Endothelial cell (in vitro differentiated cells): ENCODE results near the gene CDH15. TPM values are rescaled to one million over a fixed set of nuclear protein-coding genes. Genes with fewer than 3 reads are reported as not detected.

Source experiments
- DNase-seq: peaks from one replicate; pipeline ENCODE4 v3.0.0; 2021; ENCODE audit warnings: low spot score
- H3K27ac Mint-ChIP-seq: one replicate; pipeline ENCODE4 v1.8.0; 2021; ENCODE audit warnings: mixed read lengths, inconsistent platforms; ENCODE audit not compliant: unreplicated experiment
- H3K27me3 Mint-ChIP-seq: one replicate; pipeline ENCODE4 v1.8.0; 2021; ENCODE audit warnings: mild to moderate bottlenecking, moderate library complexity, mixed read lengths, inconsistent platforms; ENCODE audit not compliant: unreplicated experiment
- H3K36me3 Mint-ChIP-seq: one replicate; pipeline ENCODE4 v1.8.0; 2021; ENCODE audit warnings: mild to moderate bottlenecking, low read depth, mixed read lengths, inconsistent platforms; ENCODE audit not compliant: unreplicated experiment
- H3K4me1 Mint-ChIP-seq: one replicate; pipeline ENCODE4 v1.8.0; 2021; ENCODE audit warnings: mild to moderate bottlenecking, mixed read lengths, inconsistent platforms; ENCODE audit not compliant: unreplicated experiment
- H3K4me3 Mint-ChIP-seq: one replicate; pipeline ENCODE4 v1.8.0; 2021; ENCODE audit warnings: mild to moderate bottlenecking, mixed read lengths, inconsistent platforms; ENCODE audit not compliant: unreplicated experiment
- H3K9me3 Mint-ChIP-seq: one replicate; pipeline ENCODE4 v1.8.0; 2021; ENCODE audit warnings: mixed read lengths, inconsistent platforms; ENCODE audit not compliant: unreplicated experiment
- CTCF ChIP-seq: fragments of 200-600 bp; sonication (generic); IDR thresholded peaks from one replicate; pipeline ENCODE4 v1.5.0; 2021; ENCODE audit warnings: antibody characterized with exemption; ENCODE audit not compliant: unreplicated experiment
- total RNA-seq: library from RNA; stranded (reverse); fragmentation: NEBNext Ultra II Directional; extraction: Animal tissue kit (Norgen Biotek cat#: 25700); gene quantifications from one replicate; pipeline ENCODE4 v1.2.1, GENCODE V29; 2021; ENCODE audit not compliant: unreplicated experiment

Gene CDH15
- total RNA-seq, 1 donor from 2014 or later, result not detected

GRCh38 chr16:89200124-89200849 lies 28.7 kb downstream of the CDH15 start, which contains the start of gene SLC22A31:
TSS of gene SLC22A31 (minus strand) at chr16:89200537. CDS start at chr16:89200501, 36 bp downstream.
- H3K36me3 Mint-ChIP-seq, result peaks cover 8% of the 10 kb centered on the region
- no peak within 1 kb of the TSS for H3K4me3 Mint-ChIP-seq
- peaks cover 15% of the 10 kb centered on the region for H3K27me3 Mint-ChIP-seq
- no peaks in the 10 kb centered on the region for H3K9me3 Mint-ChIP-seq
- no peak within 1 kb of the TSS for H3K27ac Mint-ChIP-seq
- peaks cover 7% of the 10 kb centered on the region for H3K4me1 Mint-ChIP-seq
- DNase-seq, result no peak
- no peak for TF ChIP-seq CTCF

- no peak for DNase-seq
- Mint-ChIP-seq H3K27me3 (peaks cover 15% of the 10 kb centered on the region), H3K9me3 (no peaks in the 10 kb centered on the region)
Observed at GRCh38 chr16:89200850-89201411, 29.4 kb downstream of the CDH15 start.

GRCh38 chr16:89201439-89202377 lies 30.2 kb downstream of the CDH15 start:
- Mint-ChIP-seq H3K4me3 (no peak overlapping the region), H3K27ac (no peak overlapping the region), H3K9me3 (no peaks in the 10 kb centered on the region), H3K36me3 (peaks cover 8% of the 10 kb centered on the region), H3K4me1 (peaks cover 7% of the 10 kb centered on the region), H3K27me3 (peaks cover 15% of the 10 kb centered on the region)
- peak; percentile 89 for DNase-seq
- TF ChIP-seq CTCF, result no peak

More at GRCh38 chr16:89200850-89201411, 29.4 kb downstream of the CDH15 start:
- Mint-ChIP-seq H3K27ac (no peak overlapping the region), H3K36me3 (peaks cover 8% of the 10 kb centered on the region), H3K4me3 (no peak overlapping the region), H3K4me1 (peaks cover 7% of the 10 kb centered on the region)
- no peak for TF ChIP-seq CTCF

GRCh38 chr16:89202422-89203215 lies 31.1 kb downstream of the CDH15 start:
- TF ChIP-seq CTCF, result no peak
- H3K27ac Mint-ChIP-seq, result no peak overlapping the region
- no peaks in the 10 kb centered on the region for H3K9me3 Mint-ChIP-seq
- peaks cover 15% of the 10 kb centered on the region for H3K27me3 Mint-ChIP-seq
- no peak for DNase-seq
- peak overlapping the region; percentile 70 for H3K4me3 Mint-ChIP-seq
- H3K36me3 Mint-ChIP-seq, result peaks cover 8% of the 10 kb centered on the region
- H3K4me1 Mint-ChIP-seq, result peaks cover 7% of the 10 kb centered on the region
